HCT116 (cell line): ENCODE results near the gene IER5L.

Source experiments
- CBX3 ChIP-seq: IDR thresholded peaks from 2 replicates; pipeline ENCODE4 v1.6.1; 2012; ENCODE audit warnings: low read depth
- EGR1 ChIP-seq: IDR thresholded peaks from 2 replicates; pipeline ENCODE4 v1.6.1; 2012; ENCODE audit warnings: low read depth
- EZH2phosphoT487 ChIP-seq: fragments of 200-600 bp; IDR thresholded peaks from 2 replicates; pipeline ENCODE4 v1.6.1; 2018; ENCODE audit warnings: antibody characterized with exemption, borderline replicate concordance
- SIN3A ChIP-seq: IDR thresholded peaks from 2 replicates; pipeline ENCODE4 v1.6.1; 2012; ENCODE audit warnings: low read depth
- TF ChIP-seq, protein P1 (sequence below), 3 experiments: fragments of 200-600 bp in 1 of 3; sonication (generic) in 1 of 3; IDR thresholded peaks in 2 of 3; conservative IDR thresholded peaks in 1 of 3; 2 replicates each; pipeline ENCODE4 v1.5.1; 2012 to 2017; ENCODE audit warnings: low read depth in 2 of 3, low read length in 2 of 3, antibody characterized with exemption in 1 of 3, borderline replicate concordance in 1 of 3, control low read depth in 1 of 3, mild to moderate bottlenecking in 1 of 3, mixed read lengths in 1 of 3, mixed run types in 1 of 3, moderate library complexity in 1 of 3; ENCODE audit not compliant: insufficient read depth in 1 of 3
- TF ChIP-seq, protein P2 (sequence below): IDR thresholded peaks from 2 replicates; pipeline ENCODE4 v1.6.1; 2012

DNA sequence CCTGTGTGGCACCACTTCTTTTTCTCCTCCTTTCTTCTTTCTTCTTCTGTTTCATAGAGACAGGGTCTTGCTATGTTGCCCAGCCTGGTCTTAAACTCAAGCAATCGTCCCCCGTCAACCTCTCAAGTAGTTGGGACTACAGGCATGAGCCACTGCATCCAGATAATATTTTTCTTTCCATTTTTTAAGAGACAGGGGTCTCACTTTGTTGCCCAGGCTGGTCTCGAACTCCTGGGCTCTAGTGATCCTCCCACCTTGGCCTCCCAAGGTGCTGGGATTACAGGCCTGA lies 47.4 kb upstream of the IER5L start:
- TF ChIP-seq CBX3 = no peak
- TF ChIP-seq EZH2phosphoT487 = no peak
- TF ChIP-seq, protein P1, sequence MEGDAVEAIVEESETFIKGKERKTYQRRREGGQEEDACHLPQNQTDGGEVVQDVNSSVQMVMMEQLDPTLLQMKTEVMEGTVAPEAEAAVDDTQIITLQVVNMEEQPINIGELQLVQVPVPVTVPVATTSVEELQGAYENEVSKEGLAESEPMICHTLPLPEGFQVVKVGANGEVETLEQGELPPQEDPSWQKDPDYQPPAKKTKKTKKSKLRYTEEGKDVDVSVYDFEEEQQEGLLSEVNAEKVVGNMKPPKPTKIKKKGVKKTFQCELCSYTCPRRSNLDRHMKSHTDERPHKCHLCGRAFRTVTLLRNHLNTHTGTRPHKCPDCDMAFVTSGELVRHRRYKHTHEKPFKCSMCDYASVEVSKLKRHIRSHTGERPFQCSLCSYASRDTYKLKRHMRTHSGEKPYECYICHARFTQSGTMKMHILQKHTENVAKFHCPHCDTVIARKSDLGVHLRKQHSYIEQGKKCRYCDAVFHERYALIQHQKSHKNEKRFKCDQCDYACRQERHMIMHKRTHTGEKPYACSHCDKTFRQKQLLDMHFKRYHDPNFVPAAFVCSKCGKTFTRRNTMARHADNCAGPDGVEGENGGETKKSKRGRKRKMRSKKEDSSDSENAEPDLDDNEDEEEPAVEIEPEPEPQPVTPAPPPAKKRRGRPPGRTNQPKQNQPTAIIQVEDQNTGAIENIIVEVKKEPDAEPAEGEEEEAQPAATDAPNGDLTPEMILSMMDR (IDR thresholded peaks at IDR 0.05 in 2 of 3, conservative IDR thresholded peaks at IDR 0.05 in 1 of 3; ENCODE audit: borderline replicate concordance in 1 of 3, insufficient read depth in 1 of 3, low read depth in 2 of 3, low read length in 2 of 3) = no peak
- TF ChIP-seq SIN3A = no peak
- TF ChIP-seq EGR1 = no peak
- TF ChIP-seq, protein P2, sequence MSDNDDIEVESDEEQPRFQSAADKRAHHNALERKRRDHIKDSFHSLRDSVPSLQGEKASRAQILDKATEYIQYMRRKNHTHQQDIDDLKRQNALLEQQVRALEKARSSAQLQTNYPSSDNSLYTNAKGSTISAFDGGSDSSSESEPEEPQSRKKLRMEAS = no peak
